Inflammatory macrophage treated with lipopolysaccharide for 1 hour (primary cell): ENCODE measurements around the gene SYCP2.
A peak's percentile ranks its signal among the peaks of the same experiment; 100 is the strongest.
"Not testable (repeated sequence)": the region's sequence is repeated elsewhere in the genome, so short reads cannot be mapped to it uniquely, and the experiment has no call there.

Source experiments
- DNase-seq, 2 donors: peaks; one replicate each; pipeline ENCODE4 v3.0.0-alpha.2; 2020 to 2022

Gene SYCP2, protein sequence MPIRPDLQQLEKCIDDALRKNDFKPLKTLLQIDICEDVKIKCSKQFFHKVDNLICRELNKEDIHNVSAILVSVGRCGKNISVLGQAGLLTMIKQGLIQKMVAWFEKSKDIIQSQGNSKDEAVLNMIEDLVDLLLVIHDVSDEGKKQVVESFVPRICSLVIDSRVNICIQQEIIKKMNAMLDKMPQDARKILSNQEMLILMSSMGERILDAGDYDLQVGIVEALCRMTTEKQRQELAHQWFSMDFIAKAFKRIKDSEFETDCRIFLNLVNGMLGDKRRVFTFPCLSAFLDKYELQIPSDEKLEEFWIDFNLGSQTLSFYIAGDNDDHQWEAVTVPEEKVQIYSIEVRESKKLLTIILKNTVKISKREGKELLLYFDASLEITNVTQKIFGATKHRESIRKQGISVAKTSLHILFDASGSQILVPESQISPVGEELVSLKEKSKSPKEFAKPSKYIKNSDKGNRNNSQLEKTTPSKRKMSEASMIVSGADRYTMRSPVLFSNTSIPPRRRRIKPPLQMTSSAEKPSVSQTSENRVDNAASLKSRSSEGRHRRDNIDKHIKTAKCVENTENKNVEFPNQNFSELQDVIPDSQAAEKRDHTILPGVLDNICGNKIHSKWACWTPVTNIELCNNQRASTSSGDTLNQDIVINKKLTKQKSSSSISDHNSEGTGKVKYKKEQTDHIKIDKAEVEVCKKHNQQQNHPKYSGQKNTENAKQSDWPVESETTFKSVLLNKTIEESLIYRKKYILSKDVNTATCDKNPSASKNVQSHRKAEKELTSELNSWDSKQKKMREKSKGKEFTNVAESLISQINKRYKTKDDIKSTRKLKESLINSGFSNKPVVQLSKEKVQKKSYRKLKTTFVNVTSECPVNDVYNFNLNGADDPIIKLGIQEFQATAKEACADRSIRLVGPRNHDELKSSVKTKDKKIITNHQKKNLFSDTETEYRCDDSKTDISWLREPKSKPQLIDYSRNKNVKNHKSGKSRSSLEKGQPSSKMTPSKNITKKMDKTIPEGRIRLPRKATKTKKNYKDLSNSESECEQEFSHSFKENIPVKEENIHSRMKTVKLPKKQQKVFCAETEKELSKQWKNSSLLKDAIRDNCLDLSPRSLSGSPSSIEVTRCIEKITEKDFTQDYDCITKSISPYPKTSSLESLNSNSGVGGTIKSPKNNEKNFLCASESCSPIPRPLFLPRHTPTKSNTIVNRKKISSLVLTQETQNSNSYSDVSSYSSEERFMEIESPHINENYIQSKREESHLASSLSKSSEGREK (N-terminal part only)

DNA sequence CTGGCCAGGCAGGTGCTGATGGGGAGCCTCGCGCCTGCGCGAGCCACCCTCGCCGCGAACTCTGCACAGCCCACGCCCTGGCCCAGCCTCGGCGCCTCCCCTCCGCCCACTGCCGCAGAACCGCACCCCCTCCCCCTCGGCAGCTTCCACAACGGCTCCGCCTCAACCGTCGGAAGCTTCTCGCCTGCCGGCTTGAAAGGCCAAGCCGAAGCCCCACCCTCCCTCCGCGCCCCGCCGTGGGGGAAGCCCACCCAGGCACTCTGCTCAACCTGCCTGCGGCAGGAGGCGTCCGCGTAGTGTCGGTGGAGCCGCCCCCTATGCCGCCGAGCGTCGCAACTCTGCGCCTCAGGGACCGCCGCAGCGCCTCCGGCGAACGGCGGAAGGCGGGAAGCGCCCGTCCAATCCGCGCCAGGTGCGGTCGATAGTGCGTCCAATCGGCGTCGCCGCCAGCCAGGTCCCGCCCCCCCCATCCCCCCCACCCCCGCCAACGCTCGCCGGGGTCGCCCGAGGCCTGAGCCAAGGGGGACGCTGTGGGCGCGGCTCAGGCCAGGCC lies at the start of gene SYCP2:
SYCP2 (minus strand) TSS at position 342 of the 553 bp plus-strand sequence. CDS start 11,224 bp downstream, outside the sequence.
- no peak for DNase-seq

DNA sequence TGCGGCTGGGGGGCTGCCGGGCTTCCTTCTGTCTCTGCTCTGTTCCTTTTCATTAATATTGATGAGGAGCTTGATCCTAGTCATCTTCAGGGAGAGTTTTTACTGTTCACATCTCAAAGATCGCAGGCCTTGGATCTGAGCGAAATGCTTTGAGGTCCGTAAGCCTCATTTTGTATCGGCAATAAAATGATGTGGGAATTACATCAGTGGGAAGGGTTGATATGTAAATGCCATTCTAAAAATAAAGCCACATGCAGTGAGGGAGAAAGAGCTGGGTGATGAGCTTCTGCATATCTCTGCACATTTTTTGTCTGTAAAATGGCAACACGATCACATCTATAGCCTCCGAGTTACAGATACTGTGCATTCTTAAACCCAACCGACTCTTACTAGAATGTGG lies 49.6 kb upstream of the SYCP2 start:
- DNase-seq = no peak

DNA sequence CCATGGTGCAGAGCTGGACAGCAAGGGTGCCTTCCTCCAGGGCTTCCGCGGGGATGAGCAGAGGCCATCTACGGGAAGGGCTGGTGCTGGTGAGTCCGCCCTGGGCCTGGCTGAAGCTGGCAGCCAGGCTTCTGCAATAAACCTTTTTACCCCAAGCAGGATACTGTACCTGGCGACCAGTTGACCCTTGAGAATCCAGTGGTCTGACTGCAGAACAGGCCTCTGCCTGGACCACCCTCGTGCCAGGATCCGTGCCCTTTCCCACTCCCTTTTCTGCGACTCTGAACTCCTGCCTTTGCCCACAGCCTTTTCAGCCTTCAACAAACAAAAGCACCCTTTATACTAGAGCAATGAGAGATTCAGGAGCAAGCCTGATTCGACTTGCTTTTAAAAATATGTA lies 43.6 kb upstream of the SYCP2 start:
- no peak for DNase-seq

DNA sequence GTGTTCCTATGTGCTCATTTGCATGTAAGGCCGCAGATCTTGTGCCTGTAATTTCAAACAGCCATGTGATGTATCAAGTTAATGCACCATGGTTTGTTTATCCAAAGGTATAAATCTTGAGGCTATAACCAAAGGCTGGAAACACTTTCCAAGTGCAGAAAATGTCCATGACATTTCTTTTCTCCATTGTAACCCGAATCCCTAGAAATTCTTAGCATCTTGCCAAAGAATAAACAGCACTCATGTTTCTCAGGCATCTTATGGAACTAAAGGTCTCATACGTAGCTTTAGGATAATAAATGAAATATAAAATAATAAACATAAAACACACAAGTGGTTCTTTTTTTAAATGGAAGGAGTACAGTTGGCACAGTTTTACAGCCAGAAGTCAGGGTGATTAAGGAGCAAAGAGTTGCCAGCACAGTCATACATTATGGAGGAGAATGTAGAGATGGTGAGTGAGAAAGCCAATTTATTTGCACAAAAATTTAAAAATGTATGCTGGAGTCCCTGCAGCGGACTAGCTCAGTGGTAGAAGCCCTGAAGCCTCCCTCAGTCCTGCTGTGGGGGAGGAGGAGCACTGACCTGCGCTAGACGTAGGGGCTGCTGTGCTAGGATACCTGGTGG lies 42.8 kb upstream of the SYCP2 start:
- DNase-seq = no peak

DNA sequence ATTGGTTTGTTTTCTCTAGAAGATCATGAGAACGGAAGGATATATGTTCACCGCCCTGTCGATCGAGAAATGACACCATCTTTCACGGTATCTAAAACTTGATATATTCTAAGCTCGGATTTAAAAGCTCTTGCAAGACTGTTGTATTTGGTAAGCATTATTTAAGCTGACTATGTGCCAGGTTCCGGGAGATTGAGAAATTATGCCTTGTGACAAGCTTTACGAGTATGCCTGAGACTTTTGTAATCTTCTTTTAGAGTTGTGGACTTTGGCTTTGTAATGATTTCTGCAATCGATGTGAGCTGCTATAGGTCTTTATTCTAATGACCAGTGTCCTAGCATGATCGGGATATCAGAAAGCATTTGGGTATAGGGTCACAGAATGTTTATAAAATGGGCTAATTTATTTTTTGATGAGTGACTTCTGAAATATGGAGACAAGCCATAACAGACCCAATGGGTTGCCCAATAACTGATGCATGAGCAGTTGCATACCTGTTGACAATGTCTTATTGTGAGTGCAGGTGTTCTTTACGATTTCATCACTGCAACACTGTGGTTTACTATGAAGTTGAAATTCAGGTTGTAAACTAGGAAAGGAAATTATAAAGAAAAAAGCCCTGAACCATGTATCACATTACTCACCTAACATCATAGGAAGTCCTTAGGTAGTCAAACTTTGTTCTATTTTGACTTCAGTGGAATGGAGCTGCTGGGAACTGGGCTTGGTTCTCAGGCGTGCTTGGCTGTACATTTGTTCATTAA lies 38.8 kb upstream of the SYCP2 start:
- DNase-seq = peak; percentile 35 to 47

DNA sequence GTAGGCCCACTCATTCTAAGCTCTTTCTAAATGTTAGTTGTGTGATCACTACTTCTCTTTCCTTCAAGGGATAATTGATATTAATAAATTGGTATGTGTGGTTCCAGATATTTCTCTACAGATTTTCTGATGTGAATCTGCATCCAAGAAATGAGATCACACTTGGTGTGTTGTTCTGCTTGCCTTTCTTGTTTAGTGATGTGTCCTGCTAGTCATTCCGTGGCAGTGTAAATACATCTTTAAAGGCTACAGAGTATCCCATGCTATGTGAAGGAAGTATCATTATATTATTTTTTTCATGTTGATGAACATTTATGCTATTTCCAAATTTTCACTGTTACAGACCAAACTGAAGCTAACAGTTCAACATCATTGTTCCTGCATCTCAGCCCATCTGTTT lies 38.0 kb upstream of the SYCP2 start:
- DNase-seq = no peak

DNA sequence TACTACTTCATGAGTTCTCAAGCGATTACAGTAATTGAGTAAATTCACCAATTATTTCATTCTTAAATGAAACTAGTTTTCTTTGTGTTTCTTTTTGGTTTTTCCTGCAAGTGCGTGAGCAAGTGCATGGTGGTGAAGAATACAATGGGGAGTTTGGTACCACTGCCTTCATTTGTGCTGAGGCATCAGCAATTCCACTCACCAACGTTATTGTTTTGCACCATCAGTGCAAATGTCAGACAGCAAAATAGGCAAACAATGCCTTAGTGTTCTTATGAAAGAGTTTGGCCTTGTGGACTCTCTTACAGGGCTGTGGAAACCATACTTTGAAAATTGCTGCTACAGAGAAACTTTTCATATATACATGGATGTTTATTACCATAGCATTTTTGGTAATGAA lies 33.0 kb upstream of the SYCP2 start:
- no peak for DNase-seq

DNA sequence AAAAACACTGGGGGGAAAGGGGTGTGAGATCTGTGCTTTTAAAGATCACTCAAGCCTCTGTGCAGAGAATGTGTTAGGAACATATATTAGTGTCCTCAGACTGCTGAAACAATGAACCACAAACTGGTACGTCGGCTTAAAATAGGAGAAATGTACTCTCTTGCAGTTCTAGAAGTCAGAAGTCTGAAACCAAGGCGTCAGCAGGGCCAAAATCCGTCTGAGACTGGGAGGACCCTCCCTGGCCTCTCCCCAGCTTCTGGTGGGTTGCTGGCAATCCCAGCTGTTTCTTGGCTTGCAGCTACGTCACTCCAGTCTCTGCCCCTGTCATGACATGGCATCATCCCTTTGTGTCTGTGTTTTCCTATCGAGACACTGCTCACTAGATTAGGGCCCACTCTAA lies 28.7 kb upstream of the SYCP2 start:
- no peak for DNase-seq

DNA sequence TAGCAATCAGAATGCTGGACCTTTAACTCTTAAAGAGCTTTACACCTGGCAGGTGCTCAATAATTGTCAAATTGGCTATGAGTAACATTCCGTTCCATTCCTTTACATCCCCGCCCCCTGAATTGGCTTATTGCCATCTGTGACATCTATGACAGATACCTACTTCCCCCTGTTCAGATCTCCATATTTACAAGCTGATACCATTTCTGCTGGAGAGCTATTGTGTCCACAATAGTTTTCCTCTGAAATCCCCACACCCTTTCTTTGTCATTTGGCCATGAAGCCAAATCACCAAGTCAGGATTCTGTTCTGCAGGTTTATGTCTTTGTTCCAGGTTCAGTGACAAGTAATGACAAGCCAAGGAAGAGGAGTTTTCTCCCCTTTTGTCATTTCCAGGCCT lies 28.0 kb upstream of the SYCP2 start:
- DNase-seq = no peak

DNA sequence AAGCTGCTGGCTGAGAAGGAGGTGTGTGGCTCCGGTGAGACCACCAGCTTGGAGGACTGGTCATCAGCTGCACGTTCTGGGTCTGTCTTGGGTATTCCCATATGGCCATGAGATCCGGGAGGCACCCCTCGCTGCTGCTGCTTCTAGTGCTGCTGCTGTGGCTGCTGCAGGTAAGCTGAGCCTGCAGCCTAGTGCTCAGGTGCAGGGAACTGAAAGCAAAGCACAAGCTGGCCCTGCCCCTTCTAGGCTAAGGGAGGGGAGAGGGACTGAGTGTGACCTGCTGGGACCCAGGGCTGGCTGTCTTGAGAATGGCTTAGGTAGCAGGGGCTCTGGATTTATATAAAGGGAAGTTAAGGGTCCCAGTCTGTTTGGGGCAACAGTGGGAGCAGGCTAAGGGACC lies 25.2 kb upstream of the SYCP2 start:
- DNase-seq = no peak

DNA sequence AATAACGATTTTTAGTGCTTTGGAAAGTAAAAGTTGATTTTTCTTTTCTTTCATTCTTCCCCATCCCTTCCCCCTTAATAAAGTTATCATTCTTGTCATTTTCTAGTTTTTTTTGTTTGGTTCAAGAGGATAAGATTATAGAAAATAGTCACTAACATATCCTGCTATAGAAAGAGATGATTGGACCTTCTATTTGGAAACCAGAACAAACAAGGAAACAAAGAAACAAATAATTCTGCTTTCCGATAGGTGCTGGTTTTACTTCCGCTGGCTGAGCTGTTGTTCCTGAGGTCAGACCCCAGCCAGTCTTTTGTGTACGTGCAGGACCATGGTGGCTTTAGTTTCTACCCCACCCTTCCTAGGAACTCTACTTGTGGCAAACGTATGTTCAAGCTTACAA lies 24.7 kb upstream of the SYCP2 start, which contains the start of gene CDH26:
CDH26 (plus strand) TSS at position 301 of the 400 bp plus-strand sequence. CDS start 304 bp downstream, outside the sequence.
- no peak for DNase-seq

DNA sequence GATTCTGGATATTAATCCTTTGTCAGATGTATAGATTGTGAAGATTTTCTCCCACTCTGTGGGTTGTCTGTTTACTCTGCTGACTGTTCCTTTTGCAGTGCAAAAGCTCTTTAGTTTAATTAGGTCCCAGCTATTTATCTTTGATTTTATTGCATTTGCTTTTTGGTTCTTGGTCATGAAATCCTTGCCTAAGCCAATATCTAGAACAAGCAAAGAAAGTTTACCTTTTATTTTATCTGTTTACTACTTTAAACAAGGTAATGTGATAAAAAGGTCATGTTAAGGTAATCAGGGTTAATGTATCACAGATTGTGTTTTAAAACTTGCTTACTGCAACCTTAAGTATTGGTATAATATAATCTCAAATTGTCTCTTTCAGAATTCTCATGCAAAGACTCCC lies 24.1 kb upstream of the SYCP2 start:
- DNase-seq = not testable (repeated sequence)

DNA sequence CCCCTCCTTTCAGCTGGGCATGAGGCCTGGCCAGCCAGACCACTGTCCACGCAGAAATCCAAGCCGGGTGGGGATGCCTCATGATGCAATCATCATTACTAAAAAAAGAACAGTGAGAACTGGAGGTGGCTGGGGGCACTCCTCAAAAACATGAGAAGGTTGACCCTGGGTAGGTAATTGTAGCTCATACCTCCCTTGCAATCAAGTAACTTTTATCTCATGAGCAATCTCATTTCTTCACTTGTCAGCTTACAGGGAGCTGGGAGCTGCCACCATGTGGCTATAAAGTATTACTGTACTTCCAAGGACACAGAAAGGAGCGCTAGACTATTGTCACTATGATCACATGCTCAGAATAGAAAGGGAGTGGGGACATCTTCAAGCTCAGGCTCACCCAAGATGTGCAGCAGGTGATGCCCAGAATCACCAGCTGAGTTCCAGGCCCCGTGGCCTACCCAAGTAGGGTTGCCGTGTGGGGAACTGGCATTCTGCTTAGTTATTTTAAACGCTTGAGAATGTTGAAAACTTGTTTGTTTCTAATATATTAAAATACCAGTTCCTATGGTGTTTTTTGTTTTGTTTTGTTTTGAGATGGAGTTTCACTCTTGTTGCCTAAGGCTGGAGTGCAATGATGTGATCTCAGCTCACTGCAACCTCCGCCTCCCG lies 21.8 kb upstream of the SYCP2 start:
- DNase-seq = no peak

DNA sequence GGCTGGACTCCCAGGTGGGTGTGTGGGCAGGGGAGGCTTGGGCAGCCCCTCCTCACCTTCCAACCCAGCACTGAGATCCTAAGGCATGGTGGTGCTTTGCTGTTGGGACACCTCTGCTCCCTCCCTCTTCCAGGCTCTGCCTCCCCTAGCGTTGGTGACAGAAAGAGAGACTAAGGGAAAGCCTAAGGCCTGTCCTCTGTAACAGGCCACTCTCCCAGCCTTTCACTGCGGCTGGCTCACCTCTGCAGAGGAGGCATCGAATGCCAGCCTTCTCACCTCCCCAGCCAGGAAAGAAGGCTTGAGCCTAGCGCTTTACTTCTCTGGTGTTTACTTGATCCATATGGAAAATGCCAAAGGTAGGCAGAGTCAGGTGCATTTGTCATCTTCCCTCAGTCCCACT lies 21.3 kb upstream of the SYCP2 start:
- DNase-seq = no peak

DNA sequence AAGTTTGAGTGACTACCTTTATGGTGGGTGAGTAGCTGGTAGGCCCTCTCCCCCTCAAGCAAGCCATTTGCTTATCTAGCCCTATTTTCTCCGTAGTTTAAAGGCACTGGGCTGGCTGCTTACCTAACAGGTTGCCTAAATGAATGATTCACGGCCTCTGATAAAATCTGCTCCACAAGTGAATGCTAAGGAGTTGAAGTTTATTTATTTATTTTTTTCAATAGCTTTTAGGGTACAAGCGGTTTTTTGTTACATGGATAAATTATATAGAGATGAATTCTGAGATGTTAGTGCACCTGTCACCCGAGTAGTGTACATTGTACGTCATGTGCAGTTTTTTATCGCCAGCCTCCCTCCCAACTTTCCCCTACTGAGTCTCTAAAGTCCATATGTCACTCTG lies 16.5 kb upstream of the SYCP2 start:
- DNase-seq = no peak

DNA sequence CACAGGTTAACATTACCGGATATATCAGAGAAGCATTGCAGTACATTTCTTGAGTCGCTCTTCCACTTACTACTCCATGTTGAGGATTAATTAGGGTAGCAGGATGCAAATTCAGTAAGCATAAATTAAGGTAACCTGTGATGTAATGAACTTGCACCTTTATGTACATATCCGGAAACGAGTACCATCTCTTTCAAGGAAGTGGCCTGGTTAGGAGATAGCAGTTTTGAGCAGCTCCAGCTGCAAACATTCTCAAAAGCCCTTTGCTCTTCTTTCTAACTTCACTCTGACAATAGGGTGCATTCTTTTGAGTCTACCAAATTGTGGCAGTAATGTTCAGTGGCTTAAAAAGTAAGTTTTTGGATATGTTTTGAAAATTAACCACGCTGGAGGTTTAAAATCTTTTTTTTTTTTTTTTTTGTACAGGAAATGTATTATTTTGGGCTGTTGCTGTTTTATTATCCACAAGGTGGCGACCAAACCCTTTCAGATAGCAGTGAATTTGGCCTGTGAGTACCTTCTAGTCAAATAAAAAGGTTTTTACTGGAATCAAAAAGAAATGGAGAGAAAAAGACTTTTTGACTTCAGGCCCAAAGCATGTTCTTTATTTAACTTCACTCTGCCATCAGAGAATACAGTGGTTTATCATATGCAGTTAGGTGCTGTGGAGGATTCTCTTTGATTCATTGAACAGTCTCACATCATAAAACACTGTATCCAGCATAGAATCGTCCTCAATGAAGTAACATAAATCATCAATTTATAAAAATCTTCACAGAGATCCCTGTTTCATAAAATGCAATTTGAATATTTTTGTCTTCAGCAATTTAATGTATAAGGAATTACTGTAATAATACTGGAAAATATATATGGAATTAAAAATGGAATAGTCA lies 15.6 kb upstream of the SYCP2 start:
- peak in 1 of 2 donors; percentile 66 for DNase-seq

DNA sequence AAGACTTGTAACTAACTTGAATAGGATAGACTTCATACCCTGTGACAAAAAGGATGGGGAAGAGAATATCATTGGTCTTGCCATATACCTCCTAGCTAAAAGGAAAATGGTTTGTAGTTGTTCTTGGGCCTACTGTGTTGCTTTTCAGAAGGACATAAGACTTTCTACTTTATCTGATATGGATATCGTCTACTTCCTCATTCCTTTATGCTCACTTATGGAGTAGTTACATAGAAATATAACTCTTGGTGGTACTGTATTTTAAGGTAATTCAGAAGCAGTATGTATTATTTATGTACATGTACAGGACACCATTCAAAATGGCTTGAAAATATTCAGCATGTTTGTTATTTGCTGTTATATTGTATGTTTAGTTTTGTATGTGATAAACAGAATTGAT lies 14.8 kb upstream of the SYCP2 start:
- no peak for DNase-seq

DNA sequence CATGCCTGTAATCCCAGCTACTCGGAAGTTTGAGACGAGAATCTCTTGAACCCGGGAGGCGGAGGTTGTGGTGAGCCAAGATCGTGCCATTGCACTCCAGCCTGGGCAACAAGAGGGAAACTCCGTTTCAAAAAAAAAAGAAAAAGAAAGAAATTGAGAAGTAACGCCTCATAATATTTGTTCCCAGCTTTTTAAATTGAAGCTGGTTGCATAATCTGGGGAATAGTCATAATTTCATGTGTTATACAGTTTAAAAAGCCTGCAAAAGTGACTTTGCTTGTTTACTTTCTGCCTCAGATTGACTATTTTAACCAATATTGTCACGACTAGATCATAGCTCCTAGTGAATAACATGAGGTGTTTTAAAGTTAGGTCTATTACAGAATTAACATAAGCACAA lies 13.9 kb upstream of the SYCP2 start:
- peak; percentile 74 to 76 for DNase-seq

DNA sequence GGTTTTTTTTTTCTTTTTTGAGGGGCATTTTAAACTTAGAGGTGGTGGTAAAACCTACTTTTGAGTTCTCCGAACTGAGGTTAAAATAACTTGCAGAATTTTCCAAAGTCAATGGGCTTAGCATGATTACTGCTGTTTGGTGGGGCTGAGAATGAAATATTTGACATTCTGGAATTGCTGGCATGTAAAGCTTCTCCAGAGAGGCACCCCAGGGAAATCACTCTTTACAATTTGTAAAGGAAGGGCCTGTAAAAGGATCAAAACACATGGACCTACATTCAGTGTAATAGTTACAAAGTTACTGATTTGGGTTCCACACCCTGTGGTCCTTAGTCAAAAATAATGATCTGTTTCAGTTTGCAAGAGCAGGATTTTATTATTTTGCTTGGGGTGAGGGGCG lies 12.3 kb upstream of the SYCP2 start:
- no peak for DNase-seq

DNA sequence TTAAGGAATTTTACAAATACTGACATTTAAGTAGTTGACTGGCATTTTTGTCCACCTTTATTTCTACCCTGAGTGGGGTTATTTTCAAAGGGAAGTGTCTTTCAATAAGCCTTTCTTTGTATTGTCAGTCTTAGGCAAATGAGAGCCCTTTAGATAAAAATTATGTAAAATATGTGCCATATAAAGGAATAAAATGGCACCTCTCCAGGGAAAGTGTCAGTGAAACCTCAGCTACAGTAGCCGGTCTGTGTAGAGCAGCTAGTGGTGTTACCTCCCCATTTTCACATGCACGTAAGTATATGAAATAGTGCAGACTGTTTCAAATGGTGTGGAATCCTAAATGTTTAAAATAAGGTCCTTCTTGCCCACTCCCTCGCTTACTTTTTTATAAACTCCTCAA lies 11.7 kb upstream of the SYCP2 start:
- DNase-seq = no peak
